Measurements from ENCODE around the gene CD48. TPM values are rescaled to one million over a fixed set of nuclear protein-coding genes. Genes with fewer than 3 reads are reported as not detected.

CD48 gene
- total RNA-seq, 1 donor from 2014 or later = 0.82 TPM

DNA sequence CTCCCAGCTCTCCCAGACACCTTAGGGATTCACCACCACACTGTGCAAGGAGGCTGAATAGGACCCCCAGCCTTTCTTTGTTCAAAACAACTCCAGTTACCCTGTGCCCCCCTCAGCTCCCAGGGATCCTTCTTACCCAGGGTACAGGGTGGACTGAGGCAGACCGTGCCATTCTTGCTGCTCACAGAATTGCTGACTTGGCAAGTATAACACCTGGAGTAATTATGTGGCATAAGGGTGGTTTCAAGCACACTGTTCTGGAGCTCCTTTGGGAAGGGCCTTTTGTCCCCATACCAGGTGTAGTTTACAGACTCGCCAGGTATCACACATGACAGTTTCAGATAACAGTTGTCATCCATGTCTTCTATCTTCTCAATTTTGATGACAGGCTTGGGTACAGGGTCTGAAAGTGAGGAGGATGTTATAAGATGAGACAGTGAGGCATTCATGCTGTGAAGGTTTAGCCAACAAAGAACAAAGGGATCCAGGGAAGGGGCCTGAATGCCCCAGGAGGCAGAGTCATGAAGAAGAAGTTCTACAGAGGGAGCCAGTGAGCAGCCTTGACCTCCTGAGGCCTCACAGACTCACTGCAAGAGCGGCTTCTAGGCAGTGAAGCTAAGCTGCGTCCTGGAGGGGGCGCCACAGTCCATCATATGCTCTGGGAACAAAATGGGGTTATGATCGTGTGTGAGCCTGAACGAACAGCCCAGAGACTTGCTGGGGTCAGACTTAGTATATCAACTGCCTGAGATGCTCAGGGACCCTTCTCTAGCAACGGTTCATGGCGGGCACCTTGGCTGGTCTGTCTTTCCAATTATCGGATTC, 30.3 kb downstream of the CD48 start:
- no peak for DNase-seq (ENCODE audit: low spot score in 2 of 2)
- no peak for FAIRE-seq

GRCh38 chr1:160680399-160680798, 31.2 kb downstream of the CD48 start:
- FAIRE-seq (no peak), DNase-seq (ENCODE audit: low spot score in 2 of 2) (no peak)

- no peak for FAIRE-seq
- no peak for DNase-seq (ENCODE audit: low spot score in 2 of 2)
Observed at GRCh38 chr1:160679893-160680292, 31.7 kb downstream of the CD48 start.

DNA sequence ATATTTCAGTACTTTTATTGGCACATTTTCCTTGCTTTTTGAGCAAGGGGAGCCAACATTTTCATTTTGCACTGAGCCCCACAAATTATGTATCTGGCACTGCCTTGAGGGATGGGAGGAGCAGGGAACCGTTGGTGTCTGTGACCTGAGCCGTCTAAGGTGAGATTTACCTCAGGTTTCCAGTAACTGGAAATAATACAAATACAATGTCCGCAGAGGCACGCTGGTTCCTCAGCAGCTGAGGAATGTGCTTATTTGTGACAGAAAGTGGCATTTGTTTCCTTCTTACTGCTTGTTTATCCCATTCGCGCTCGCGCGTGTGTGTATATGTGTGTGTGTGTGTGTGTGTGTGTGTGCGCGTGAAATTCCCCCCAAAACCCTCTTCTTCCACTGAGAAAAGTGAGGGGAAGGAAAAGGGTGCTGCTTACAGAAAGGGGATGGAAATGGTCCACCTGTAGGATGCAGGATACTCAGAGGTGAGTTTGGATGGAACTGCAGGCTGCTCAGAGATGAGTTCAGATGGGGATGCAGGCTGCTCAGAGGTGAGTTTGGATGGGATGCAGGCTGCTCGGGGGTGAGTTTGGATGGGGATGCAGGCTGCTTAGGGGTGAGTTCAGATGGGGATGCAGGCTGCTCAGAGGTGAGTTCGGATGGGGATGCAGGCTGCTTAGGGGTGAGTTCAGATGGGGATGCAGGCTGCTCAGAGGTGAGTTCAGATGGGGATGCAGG, 34.6 kb downstream of the CD48 start:
- DNase-seq (ENCODE audit: low spot score in 2 of 2) (no peak), FAIRE-seq (no peak)

- DNase-seq (ENCODE audit: low spot score in 2 of 2) = peak in 1 of 2 donors; percentile 44
- no peak for FAIRE-seq
Observed at GRCh38 chr1:160675641-160676410, 35.8 kb downstream of the CD48 start.

GRCh38 chr1:160674415-160674814, 37.2 kb downstream of the CD48 start:
- FAIRE-seq (no peak), DNase-seq (ENCODE audit: low spot score in 2 of 2) (no peak)

- no peak for FAIRE-seq
- no peak for DNase-seq (ENCODE audit: low spot score in 2 of 2)
Observed at GRCh38 chr1:160672789-160673695, 38.6 kb downstream of the CD48 start.

- no peak for DNase-seq (ENCODE audit: low spot score in 2 of 2)
- FAIRE-seq = no peak
Observed at GRCh38 chr1:160671603-160672517, 39.8 kb downstream of the CD48 start.

DNA sequence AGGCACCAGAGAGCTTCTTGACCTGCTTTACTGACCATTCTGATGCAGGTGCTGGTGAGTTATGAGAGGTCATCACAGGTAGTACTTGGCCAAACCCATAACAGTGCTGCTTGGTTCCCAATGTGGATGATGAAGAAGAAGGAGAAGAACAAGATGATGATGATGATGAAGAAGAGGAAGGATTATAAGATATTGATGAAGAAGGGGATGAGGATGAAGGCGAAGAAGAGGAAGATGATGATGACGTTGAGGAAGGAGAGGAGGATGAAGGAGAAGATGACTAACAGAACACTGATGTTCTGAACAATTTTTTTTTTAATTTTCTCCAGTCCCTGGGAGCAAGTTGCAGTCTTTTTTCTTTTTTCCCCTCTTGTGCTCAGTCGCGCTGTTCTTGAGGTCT, 40.9 kb downstream of the CD48 start:
- no peak for FAIRE-seq
- DNase-seq (ENCODE audit: low spot score in 2 of 2) = no peak

- DNase-seq (ENCODE audit: low spot score in 2 of 2) (no peak), FAIRE-seq (no peak)
Observed at GRCh38 chr1:160669802-160670201, 41.8 kb downstream of the CD48 start.

DNA sequence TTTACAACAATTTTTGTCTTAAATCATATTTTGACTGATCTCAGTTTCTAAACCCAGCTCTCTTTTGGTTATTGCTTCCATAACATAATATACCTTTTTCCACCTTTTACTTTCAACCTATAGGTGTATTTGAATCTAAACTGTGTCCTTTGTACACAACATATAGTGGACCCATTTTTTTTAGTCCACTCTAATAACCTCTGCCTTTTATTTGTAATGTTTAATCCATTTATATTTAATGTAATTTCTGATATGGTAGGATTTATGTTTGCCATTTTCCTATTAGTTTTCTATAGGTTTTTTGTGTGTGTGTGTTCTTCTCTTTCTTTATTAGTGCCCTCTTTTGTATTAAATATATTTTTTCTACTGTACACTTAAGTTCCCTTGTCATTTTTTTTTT, 42.3 kb downstream of the CD48 start:
- no peak for FAIRE-seq
- no peak for DNase-seq (ENCODE audit: low spot score in 2 of 2)

GRCh38 chr1:160667896-160668295, 43.7 kb downstream of the CD48 start:
- no peak for DNase-seq (ENCODE audit: low spot score in 2 of 2)
- FAIRE-seq = no peak

DNA sequence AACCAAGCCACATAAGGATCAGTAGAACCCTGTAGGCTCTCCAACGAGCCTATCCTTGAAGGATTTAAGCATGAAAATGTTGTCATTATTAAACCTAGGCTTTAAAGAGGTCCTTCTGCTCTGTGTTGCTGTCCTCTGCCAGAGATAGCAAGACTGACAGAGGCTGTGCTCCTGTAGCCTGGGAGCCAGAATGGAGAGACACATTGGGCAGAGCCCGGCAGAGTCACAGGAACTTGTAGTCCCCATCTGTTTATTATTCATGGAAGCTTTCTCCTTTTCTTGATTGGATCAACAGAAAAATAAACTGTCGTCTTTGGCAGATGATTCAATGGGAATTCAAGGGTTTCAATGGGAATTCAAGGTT, 45.6 kb downstream of the CD48 start:
- DNase-seq (ENCODE audit: low spot score in 2 of 2) = no peak
- no peak for FAIRE-seq

DNA sequence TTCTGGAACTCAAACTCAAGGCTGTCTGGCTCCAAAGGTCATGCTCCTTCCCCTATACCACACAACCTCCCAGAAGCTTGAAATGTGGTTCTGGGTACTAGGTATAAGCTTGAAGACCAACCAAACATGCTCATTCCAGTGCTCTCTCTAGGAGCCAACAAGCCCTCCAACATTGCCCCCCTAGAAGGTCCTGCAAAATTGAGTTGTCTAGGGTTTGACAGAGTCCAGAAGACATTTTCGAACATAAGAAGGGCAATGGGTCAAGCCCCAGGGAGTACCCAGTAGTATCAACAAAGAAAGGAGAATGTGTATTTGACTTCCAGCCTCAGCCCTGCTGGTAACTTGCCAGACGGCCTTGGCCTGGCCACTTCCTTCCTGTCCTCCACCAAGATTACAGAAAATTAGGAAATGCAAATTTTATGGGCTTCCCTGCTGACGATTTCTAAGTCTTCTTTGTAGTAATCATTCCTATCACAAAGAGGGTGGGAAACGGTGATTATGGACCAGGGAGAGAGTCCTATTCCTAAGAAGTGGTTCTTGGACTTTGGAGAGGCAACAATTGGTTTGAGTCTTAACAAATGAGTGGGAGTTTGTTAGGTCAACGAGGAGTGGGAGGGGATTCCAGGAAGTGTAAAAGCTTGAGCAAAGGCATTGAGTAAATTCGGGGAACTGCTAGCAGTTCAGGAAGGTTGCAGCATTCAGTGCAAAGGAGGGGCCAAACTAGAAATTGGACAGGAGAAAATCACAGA, 46.1 kb downstream of the CD48 start:
- FAIRE-seq = no peak
- DNase-seq (ENCODE audit: low spot score in 2 of 2) = no peak

GRCh38 chr1:160664573-160665051, 47.0 kb downstream of the CD48 start:
- FAIRE-seq = no peak
- no peak for DNase-seq (ENCODE audit: low spot score in 2 of 2)

- FAIRE-seq (no peak), DNase-seq (ENCODE audit: low spot score in 2 of 2) (no peak)
Observed at GRCh38 chr1:160662910-160663309, 48.7 kb downstream of the CD48 start.

DNA sequence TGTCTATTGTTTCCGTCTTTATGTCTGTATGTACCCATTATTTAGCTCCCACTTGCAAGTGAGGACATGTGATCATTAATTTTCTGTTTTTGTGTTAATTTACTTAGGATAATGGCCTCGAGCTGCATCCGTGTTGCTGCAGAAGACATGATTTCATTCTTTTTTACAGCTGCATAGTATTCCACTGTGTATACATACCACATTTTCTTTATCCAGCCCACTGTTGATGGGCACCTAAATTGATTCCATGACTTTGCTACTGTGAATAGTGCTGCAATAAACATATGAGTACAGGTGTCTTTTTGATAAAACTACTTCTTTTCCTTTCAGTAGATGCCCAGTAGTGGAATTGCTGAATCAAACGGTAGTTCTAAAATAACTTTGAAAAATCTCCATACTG, 52.1 kb downstream of the CD48 start:
- FAIRE-seq = no peak

DNA sequence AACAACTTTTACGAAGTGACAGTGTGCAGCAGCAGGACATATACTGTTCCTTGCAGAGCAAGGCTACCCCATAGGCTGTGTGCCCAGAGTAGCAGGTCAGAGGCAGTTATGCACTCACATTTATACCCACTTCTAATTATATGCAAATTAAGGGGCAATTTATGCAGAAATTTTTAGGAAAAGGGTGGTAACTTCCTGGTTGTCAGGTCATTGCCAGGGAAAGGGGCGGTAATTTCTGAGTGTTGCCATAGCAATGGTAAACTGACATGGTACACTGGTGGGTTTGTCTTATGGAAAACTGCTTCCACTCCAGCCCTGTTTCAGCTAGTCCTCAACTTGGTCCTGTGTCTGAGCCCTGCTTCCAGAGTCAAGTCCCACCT, 52.8 kb downstream of the CD48 start:
- FAIRE-seq = no peak
- no peak for DNase-seq (ENCODE audit: low spot score in 2 of 2)

More for the DNA sequence above, 52.1 kb downstream of the CD48 start:
- no peak for DNase-seq (ENCODE audit: low spot score in 2 of 2)
